ENCODE data around the gene ANO4. TPM values are rescaled to one million over a fixed set of nuclear protein-coding genes. Genes with fewer than 3 reads are reported as not detected.

The ANO4 gene
- total and polyA plus RNA-seq, 8 donors, result 0.37 TPM; not detected in 7

DNA sequence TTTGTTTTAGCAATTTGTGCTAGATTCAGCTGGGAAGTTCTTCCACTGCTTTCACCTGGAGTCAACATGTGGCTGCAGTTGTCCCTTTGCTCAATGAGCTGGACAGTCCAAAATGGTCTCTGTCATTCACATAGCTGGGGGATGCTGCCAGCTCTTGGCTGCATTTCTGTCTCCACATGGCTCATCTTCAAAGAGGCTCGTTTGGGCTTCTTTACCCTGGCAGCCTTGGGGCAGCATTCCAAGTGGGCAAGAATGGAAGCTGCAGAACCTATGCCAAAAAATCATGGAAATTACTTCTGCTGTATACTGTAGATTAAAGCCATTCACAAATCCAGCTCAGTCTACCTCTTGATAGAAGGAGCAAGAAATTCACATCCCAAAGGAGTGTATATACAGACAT is 216.3 kb downstream of the ANO4 start:
- H3K4me3 ChIP-seq, result no peak overlapping the region
- TF ChIP-seq, protein P1, sequence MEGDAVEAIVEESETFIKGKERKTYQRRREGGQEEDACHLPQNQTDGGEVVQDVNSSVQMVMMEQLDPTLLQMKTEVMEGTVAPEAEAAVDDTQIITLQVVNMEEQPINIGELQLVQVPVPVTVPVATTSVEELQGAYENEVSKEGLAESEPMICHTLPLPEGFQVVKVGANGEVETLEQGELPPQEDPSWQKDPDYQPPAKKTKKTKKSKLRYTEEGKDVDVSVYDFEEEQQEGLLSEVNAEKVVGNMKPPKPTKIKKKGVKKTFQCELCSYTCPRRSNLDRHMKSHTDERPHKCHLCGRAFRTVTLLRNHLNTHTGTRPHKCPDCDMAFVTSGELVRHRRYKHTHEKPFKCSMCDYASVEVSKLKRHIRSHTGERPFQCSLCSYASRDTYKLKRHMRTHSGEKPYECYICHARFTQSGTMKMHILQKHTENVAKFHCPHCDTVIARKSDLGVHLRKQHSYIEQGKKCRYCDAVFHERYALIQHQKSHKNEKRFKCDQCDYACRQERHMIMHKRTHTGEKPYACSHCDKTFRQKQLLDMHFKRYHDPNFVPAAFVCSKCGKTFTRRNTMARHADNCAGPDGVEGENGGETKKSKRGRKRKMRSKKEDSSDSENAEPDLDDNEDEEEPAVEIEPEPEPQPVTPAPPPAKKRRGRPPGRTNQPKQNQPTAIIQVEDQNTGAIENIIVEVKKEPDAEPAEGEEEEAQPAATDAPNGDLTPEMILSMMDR (IDR thresholded peaks at IDR 0.05), result no peak
- TF ChIP-seq EP300 (IDR thresholded peaks at IDR 0.05), result no peak
- TF ChIP-seq POLR2A (IDR thresholded peaks at IDR 0.05), result no peak
- TF ChIP-seq POLR2AphosphoS5 (IDR thresholded peaks at IDR 0.05), result no peak
- no peaks in the 10 kb centered on the region for H3K4me1 ChIP-seq
- H3K9me3 ChIP-seq, result peaks cover 0 to 24% (median 9%) of the 10 kb centered on the region in 4 donors
- whole genome bisulfite sequencing, 5 donors, result 23 to 77% (median 32%) methylated on average over 1 of the region's 1 CpG
- no peak overlapping the region for H3K27ac ChIP-seq
- H3K36me3 ChIP-seq, result no peaks in the 10 kb centered on the region
- no peaks in the 10 kb centered on the region for H3K27me3 ChIP-seq
- no peak for DNase-seq
- intact Hi-C loops (cut with DNase I; ENCODE audit: low total_unique reads), result no loop called here

- DNase-seq, result no peak
Observed at GRCh38 chr12:101013993-101014392, 219.4 kb downstream of the ANO4 start.

GRCh38 chr12:101015044-101015443 is 220.5 kb downstream of the ANO4 start:
- no peaks in the 10 kb centered on the region for H3K4me1 ChIP-seq
- no peaks in the 10 kb centered on the region for H3K27me3 ChIP-seq
- no peak overlapping the region for H3K4me3 ChIP-seq
- H3K36me3 ChIP-seq, result no peaks in the 10 kb centered on the region
- intact Hi-C loops (cut with DNase I; ENCODE audit: low total_unique reads), result no loop called here
- 84 to 97% (median 96%) methylated on average over 2 of the region's 2 CpGs for WGBS, 5 donors
- TF ChIP-seq, protein P1 (IDR thresholded peaks at IDR 0.05), result no peak
- TF ChIP-seq EP300 (IDR thresholded peaks at IDR 0.05), result no peak
- TF ChIP-seq POLR2A (IDR thresholded peaks at IDR 0.05), result no peak
- TF ChIP-seq POLR2AphosphoS5 (IDR thresholded peaks at IDR 0.05), result no peak
- H3K27ac ChIP-seq, result no peak overlapping the region
- DNase-seq, result no peak
- H3K9me3 ChIP-seq, result peaks cover 0 to 8% (median 0%) of the 10 kb centered on the region in 4 donors

More at GRCh38 chr12:101013993-101014392, 219.4 kb downstream of the ANO4 start:
- H3K27ac ChIP-seq, result no peak overlapping the region
- intact Hi-C loops (cut with DNase I; ENCODE audit: low total_unique reads), result no loop called here
- no peaks in the 10 kb centered on the region for H3K4me1 ChIP-seq
- H3K9me3 ChIP-seq, result peaks cover 0 to 19% (median 6%) of the 10 kb centered on the region in 4 donors
- WGBS, 5 donors, result 47 to 73% (median 63%) methylated on average over 6 of the region's 6 CpGs
- H3K27me3 ChIP-seq, result no peaks in the 10 kb centered on the region
- TF ChIP-seq POLR2AphosphoS5 (IDR thresholded peaks at IDR 0.05) (no peak), POLR2A (IDR thresholded peaks at IDR 0.05) (no peak), EP300 (IDR thresholded peaks at IDR 0.05) (no peak)
- TF ChIP-seq, protein P1 (IDR thresholded peaks at IDR 0.05), result no peak
- H3K36me3 ChIP-seq, result no peaks in the 10 kb centered on the region
- H3K4me3 ChIP-seq, result no peak overlapping the region

DNA sequence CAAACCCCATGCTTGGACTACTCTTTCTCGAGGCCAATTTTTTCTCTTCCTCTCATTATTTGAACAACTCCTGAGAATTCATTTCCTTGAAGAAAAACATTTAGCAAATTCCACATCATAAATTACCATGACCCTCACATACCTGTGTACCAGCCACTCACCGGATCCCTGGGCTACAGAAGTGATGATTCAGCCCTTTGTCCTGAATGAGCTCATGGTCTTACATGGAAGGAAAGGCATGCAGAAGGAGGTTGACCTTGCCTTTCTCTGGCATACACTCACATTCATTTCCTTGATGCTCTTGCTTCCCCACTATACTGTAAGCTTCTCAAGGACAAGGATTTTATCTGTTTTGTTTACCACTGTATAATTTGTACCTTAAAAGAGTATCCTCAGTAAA is 224.0 kb downstream of the ANO4 start:
- 45 to 74% (median 62%) methylated on average over 2 of the region's 2 CpGs for WGBS, 5 donors
- no peak for DNase-seq
- Histone ChIP-seq H3K27me3 (no peaks in the 10 kb centered on the region), H3K4me3 (no peak overlapping the region), H3K27ac (no peak overlapping the region), H3K9me3 (peaks cover 0 to 11% (median 5%) of the 10 kb centered on the region in 4 donors), H3K36me3 (no peaks in the 10 kb centered on the region), H3K4me1 (no peaks in the 10 kb centered on the region)
- TF ChIP-seq POLR2AphosphoS5 (IDR thresholded peaks at IDR 0.05) (no peak), EP300 (IDR thresholded peaks at IDR 0.05) (no peak), POLR2A (IDR thresholded peaks at IDR 0.05) (no peak)
- TF ChIP-seq, protein P1 (IDR thresholded peaks at IDR 0.05), result no peak
- intact Hi-C loops (cut with DNase I; ENCODE audit: low total_unique reads), result no loop called here

Data from stomach (tissue), 9 donors.